LHCN-M2 (cell line): ENCODE data around the gene DOLK. TPM values are rescaled to one million over a fixed set of nuclear protein-coding genes. Genes with fewer than 3 reads are reported as not detected.
"Not testable (repeated sequence)": the region's sequence is repeated elsewhere in the genome, so short reads cannot be mapped to it uniquely, and the experiment has no call there.

Source experiments
- DNase-seq: peaks from one replicate; pipeline ENCODE4 v3.0.0-alpha.2; 2012; ENCODE audit warnings: low read depth
- polyA plus RNA-seq: library from polyadenylated mRNA; unstranded; fragments of >200 nt; gene quantifications from one replicate; pipeline ENCODE4 v1.2.1, GENCODE V29; 2012; ENCODE audit warnings: missing spikeins
- total RNA-seq: library from RNA; depleted of rRNA; stranded (reverse); fragments of >200 nt; gene quantifications from 2 replicates; pipeline ENCODE4 v1.2.3, GENCODE V29; 2014; rRNA removed

The DOLK gene
- 34.4 and 39.0 TPM in 2 replicates for total RNA-seq
- 24.8 TPM for polyA plus RNA-seq

DNA sequence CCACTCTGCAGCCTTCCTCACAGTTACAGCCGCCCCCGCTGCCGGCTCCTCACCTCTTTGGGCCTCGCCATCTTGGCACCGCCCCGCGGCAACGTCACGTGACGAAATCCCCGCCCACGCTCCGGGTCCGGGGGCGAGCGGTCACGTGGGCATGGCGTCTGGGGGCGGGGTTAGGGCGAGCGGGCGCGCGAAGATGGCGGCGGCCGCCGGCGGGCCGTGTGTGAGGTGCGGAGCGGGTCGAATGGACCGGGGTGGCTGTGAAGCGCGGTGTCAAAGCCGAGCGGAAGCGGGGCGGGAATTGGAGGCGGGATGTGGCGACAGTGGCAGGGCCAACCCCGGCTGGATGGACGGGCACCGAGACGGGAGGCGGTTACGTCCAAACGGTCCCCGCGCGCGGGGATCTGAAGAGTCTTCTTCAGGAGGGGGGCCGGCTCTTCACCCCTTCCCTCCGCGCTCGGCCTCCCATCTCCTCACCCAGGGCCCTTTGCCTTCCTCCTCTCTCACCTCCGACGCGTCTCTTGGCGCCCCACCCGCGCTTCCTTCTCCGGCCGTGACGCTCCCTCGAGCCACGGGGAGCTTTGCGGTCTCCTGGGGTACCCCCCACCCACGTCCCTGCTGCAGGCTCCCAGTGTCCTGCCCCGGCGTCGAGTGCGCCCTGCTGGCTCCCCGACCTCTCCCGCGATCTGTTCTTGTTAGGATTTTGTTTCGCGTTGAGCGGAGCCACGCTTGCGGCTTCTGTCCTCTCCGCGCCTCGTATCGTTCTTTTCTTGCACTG is at the start of gene DOLK, which contains the start of gene NUP188:
DOLK (minus strand) TSS at position 77 of the 775 bp plus-strand sequence. CDS start 300 bp downstream, outside the sequence.
NUP188 (plus strand) TSS at position 173 of the 775 bp plus-strand sequence; CDS start at position 194, 21 bp downstream.
- DNase-seq = peak; percentile 89

DNA sequence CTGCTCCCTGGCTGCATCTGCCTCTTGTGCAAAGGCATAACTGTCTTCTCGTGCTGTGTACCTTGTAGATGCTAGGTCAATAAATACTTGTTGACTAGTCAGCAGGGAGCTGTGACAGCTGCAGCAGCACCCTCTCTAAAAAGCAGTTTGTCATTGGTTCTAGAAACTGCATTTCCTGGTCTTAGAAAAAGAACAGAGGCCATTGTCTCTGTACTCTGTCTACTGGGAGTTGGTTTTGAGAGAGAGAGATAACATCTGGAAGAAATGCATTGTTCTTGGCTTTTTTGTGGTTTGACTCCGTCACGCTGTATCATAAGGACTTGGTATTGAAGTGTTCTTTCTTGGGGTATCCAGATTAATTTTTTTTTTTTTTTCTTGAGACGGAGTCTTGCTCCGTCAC is 48.4 kb upstream of the DOLK start:
- no peak for DNase-seq

DNA sequence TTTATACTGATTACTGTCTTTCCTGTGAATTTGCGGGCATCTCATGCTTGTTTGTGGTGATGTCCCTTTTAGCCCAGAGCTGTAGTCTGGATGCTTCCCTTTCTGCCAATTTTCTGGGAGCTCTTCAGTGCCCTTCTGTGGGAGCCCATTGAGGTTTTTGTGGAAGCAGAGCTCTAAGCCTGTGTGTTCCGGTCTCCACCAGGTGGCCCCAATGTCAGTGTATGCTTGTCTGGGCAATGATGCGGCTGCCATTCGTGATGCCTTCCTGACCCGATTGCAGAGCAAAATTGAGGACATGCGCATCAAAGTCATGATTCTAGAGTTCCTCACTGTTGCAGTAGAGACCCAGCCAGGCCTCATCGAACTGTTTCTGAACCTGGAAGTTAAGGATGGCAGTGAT is 45.6 kb upstream of the DOLK start:
- DNase-seq = peak; percentile 30

DNA sequence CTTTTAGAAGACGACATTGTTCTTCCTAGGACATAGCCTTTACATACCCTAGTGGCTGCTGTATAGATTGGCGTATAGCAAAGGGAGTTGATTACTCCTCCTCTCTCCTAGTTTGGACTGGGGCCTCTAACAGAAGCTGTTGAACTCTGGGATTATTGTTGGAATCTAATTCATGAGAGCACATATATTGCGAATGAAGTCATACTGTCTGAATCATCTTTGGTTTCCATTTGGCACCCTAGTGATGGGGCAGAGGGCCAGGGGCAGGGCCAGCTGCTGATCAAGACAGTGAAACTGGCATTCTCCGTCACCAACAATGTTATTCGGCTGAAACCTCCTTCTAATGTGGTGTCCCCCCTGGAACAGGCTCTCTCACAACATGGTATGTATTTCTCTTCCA is 40.4 kb upstream of the DOLK start:
- peak; percentile 94 for DNase-seq

DNA sequence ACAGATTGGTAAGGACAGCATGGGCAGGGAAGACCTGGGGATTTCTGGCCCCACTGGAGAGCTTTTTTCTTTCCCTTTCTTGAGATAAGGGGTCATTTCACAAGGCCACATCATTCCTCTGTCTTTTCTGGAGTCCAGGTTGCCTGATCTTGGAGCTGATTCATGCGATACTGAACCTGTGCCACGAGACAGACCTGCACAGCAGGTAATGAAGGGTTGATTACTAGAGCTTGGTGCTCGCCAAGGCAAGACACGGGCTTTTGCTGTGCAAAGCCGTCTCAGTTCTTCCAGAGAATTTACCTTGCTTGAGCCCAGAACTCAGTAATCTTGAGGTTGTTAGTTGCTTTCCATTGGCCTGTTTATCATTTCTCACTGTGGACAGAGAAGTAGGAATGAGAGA is 39.3 kb upstream of the DOLK start:
- no peak for DNase-seq

DNA sequence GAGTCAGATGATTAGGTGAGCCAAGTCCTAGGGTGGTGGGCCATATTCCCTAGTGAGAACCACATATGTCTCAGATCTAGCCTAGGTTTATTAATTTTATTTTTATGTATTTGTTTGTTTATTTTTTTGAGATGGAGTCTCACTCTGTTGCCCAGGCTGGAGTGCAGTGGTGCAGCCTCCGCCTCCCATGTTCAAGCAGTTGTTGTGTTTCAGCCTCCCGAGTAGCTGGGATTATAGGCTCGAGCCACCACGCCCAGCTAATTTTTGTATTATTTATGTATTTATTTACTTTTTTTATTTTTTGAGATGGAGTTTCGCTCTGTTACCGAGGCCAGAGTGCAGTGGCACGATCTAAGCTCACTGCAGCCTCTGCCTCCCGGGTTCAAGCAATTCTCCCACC is 36.1 kb upstream of the DOLK start:
- DNase-seq = no peak

DNA sequence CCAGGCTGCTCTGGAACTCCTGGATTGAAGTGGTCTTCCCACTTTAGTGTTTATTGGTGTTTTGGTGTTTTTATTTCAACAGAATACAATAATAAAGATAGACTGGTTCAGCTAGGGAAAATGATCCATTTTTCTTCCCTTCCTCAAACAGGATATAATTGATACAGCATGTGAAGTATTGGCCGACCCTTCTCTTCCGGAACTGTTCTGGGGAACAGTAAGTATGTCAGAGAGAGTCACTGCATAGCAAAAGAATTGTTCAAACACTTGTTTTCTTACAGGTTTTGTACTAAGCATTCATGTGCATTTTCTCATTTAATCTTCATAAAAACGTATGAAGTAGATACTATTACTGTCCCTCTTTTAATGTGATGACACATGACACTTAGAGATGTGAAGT is 31.7 kb upstream of the DOLK start:
- no peak for DNase-seq

DNA sequence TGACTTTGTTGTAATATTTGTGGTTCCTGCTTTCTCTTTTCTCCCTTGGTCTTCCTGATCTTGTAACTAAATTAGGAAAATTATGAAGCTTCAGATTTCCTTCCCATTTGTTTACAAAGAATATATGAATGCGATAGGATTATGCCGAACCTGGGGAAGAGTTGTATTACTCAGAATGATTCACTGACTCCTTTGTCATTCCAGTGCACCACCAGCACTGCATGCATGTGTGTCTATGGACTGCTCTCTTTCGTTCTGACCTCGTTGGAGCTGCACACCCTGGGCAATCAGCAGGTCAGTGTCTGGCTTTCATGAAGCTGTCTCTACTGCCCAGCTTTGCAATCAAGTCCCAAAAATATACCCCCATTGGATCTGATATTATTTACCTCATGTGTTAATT is 25.6 kb upstream of the DOLK start:
- peak; percentile 76 for DNase-seq

DNA sequence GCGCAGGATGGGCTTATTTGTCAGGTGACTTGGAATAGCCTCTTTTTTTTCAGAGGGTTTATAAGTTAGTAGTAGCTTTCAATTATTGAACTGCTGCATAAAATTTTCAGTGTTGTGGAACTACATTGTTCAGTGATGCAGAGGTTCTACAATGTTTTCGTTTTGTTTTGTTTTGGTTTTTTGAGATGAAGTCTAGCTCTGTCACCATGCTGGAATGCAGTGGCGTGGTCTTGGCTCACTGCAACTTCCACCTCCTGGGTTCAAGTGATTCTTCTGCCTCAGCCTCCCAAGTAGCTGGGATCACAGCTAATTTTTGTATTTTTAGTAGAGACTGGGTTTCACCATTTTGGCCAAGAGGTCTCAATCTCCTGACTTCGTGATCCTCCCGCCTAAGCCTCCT is 22.1 kb upstream of the DOLK start:
- DNase-seq = no peak

DNA sequence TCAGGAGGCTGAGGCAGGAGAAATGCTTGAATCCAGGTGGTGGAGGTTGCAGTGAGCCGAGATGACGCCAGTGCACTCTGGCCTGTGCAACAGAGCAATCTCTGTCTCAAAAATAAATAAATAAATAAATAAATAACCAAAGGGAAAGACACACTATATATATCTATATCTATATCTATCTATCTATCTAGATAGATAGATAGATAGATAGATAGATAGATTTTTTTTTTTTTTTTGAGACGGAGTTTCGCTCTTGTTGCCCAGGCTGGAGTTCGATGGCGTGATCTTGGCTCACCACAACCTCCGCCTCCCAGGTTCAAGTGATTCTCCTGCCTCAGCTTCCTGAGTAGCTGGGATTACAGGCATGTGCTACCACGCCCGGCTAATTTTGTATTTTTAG is 14.0 kb upstream of the DOLK start:
- not testable (repeated sequence) for DNase-seq

DNA sequence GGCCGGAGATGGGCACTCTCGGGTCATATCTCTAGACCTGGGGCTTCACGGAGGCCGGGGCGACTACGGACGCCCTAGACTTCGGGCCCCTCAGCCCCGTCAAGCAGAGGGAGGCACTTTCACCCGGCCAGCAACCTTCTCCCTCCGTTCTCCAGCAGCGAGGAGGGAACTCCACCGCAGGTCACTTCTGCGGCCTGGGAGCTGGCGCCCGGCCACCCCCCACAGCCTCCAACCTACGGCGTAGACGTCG is 201 bp downstream of the DOLK start:
- DNase-seq = no peak

DNA sequence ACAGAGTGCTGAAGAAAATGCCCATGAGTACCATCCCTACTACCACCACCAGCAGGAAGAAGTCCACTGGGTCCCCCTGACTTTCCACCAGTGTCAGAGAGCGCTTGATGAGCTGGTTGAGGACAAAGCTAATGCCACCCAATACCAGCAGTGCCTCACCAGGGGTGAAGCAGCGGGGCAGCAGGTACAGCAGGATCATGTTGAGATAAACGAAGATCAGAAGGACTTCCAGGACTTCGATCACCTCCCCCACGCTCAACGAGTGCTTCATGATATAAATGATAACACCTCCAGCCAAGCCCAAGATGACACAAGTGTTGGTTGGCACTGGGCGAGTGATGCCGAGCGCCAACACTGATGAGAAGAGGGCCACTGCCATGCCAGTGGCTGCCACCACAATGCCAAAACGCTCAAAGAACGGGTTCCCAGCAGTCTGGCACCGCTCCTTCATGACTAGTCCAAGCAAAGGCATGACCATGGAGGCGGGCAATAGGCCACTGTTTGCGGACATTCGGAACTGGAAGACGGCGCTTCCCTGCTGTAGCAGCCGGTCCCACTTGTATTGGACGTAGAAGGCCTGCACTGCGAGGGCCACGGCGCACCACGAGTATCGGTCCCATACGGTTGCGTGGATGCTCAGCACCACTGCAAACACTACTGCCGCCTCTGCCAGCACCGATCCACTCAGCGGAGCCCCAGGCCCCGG is 679 bp downstream of the DOLK start:
- DNase-seq = peak; percentile 27

DNA sequence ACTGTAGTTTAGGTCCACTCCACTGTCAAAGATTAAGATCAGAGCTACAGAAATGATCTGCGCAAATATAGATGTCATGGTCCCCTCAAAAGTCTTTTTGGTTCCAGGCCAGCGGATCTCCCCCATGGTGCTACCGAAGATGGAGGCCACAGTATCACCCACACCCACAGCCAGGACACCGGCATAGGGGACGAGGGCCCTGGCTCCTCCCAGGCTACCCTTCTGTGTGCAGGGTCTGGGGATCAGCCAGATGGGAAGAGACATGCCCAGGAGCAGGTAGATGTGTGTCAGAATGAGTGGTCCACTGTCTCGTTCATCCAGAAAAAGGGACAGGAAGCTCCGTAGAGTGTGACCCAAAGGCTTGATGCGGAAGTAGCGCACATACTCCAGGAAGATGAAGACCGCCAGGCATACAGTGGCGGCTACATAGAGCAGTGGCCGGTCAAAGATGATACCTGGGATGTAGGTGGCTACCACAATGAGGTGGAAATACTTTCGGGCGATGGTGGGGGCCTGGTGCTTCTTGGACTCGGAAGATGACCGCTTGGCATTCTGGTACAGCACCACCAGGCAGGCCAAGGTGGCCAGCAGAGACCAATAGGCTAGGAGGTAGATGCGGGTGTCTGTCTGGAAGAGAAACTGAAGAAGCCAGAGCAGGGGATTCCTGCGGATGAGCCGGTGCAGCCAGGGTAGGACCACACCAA is 1.5 kb downstream of the DOLK start:
- DNase-seq = no peak

DNA sequence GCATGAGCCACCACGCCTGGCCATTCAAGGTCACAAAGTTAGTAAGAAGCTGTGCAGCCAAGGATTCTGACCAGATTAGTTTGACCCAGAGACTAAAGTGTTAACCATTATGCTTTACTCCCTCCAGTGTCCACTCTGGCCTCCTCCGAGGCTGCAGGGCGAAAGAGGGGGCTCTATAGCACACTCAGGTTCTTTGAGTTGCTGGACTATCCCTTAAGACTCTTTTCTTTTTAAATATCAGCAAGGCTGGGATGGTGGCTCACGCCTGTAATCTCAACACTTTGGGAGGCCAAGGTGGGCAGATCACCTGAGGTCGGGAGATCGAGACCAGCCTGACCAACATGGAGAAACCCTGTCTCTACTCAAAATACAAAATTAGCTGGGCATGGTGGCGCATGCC is 2.4 kb downstream of the DOLK start:
- DNase-seq = not testable (repeated sequence)

DNA sequence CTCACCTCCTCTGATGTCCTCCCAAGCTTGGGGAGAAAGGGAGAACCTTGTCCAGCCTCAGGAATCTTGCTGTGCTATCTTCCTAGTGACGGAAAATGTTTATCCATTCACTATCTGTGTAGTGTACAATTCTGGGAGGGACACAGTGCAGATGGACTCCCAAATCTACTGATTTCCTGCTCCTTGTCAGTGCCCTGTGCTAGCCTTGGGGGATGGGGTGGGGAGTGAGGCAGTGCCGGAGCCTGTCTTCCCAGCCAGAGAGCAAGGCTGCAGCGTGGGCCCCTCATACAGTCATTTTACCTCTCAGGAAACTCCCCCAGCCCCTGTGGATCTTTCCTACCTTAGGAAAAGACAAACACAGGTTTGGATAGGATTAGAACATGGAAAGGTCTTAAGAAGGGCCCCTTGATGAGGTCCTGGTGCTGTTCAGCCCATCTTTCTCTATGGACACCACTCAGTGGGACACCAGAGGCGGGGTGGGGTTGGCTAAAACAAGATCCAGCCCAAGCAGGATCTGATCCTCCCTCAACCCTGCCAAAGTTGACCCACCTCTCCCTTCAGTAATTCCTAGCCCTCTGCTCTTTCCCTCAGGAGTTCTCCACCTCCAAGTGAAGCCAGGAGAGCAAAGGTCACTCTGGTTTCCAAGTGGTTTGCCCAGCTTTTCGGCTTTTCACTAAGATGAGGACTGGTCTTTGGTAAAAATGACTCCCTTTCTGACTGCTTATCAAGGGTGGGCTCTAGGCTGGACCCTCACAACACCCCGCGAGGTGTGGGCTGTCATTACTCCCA is 3.4 kb downstream of the DOLK start:
- DNase-seq = no peak

DNA sequence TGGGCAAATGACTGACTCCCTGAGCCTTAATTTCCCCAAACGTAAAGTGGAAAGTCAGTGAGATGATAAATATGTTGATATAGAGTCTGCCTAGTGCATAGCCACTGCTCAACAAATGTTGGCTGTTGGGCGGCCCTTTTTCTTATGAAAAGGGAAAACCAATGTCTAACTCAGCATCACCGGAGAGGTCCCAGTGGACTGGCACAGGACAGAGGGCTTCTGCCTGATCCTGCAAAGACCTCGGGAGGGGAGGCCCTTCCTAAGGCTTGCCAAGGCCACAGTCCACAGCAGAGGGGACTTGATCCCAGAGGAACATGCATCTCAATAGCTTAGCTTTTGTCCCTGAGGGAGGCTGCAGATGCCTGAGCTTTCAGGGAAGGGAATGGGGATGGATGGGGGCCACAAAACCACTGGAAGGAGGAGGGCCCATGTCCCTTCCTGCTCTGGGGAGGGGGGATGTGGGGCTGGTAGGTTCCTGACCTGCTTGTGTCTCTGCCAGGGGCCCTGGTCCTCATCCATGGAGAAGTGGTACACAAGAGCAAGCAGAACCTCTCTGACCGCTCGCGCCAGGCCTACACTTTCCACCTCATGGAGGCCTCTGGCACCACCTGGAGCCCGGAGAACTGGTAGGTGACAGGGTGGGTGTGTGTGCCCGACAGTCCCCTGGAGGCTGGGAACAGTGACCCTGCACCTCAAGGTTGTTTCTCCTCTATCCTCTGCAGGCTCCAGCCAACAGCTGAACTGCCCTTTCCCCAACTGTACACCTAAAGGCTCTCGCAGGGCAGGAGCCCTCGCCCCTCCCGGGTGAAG is 6.3 kb downstream of the DOLK start:
- no peak for DNase-seq

DNA sequence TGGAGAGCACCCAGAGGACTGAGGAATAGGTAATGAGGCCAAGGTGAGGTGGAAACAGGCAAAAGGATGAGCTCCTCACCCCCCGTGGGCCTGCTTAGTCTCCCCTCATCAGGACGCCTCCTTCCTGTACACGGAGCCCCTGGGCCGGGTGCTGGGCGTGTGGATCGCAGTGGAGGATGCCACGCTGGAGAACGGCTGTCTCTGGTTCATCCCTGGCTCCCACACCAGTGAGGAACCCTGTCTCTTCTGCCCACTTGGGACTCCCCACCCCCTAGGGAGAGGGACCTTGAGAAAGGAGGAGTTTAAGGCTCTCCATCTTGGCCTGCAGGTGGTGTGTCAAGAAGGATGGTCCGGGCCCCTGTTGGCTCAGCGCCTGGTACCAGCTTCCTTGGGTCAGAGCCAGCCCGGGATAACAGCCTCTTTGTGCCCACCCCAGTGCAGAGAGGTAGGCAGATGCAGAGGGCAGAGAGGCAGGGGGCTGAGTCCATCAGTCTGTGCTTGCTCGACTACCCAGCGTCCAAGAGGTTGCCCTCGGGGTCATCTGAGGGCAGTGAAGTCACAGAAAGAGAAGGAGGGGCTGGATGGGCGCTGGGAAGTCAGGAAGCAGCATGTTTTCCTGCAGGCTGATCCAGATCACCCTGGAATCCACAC is 7.0 kb downstream of the DOLK start:
- DNase-seq = no peak

DNA sequence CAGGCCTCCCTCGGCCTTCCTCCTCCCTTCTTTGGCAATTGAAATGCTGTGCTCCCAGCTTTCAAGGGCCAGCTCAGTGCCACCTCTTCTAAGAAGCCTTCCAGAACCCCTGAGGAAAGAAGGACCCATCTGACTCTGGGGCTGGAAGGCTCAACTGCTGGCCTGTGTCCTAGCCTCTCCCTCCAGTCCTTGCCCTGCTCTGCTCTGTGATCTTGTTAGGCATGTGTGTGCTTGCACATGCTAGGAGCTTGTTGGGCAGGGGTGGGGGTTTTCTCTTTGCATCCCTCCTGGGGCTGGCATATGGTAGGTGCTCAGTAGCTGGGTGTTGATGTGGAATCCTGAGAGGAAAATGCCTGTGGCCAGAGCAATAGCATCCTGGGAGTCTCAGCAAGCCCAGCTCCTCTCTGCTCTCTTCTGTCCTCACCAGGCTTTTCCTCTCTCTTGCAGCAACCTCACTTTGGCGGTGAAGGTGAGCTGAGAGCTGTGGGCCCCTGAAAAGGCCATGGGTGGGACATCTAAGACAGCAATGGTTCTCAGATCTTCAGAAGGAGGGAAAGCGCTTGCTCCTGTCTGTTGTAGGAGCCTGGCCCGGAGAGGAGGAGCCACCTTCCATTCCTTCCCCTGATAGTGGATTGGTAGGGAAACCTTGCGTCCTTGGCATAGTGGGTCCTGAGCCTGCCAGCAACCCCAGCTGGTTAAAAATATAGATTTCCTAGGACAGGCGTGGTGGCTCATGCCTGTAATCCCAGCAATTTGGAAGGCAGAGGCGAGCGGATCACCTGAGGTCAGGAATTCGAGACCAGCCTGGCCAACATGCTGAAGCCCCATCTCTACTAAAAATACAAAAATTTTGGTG is 9.9 kb downstream of the DOLK start:
- DNase-seq = no peak

DNA sequence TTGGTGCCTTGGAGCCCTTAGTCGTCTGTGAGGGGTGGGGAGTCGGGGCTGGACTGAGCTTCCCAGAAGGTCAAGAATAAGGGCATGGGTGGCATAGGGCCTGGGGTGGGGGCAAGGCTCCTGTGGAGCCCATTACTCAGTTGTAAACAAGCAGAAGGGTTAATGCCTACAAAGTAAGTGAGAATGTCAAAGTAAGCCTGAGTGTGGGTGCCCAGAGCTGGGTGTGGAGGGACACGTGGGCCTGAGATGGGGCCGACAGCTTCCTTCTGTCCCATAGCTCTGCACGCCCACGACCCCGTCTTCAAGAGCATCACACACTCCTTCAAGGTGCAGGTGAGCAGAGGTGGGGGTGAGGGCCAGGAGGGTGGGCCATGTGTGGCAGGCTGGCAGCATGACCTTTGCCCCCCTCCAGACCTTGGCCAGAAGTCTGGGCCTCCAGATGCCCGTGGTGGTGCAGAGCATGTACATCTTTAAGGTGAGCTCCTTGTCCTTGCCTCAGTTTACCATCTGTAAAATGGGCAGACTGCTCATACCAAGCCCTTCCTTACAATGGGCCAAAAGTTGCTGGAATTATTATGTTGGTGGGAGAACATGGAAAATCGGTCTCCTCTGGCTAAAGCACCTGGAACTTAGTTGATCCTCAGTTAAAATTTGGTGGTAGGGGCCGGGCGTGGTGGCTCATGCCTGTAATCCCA is 11.1 kb downstream of the DOLK start:
- no peak for DNase-seq
